Cerebellar nuclear complex (tissue), 1 donor: ENCODE measurements around the gene DDX19B.
"Not testable (repeated sequence)": the region's sequence is repeated elsewhere in the genome, so short reads cannot be mapped to it uniquely, and the experiment has no call there.

ENCODE experiments used
- DNase-seq, 2 experiments: peaks; one replicate each; lab custom pipeline; 2025; lab: John Stamatoyannopoulos, UW

The DDX19B gene

DNA sequence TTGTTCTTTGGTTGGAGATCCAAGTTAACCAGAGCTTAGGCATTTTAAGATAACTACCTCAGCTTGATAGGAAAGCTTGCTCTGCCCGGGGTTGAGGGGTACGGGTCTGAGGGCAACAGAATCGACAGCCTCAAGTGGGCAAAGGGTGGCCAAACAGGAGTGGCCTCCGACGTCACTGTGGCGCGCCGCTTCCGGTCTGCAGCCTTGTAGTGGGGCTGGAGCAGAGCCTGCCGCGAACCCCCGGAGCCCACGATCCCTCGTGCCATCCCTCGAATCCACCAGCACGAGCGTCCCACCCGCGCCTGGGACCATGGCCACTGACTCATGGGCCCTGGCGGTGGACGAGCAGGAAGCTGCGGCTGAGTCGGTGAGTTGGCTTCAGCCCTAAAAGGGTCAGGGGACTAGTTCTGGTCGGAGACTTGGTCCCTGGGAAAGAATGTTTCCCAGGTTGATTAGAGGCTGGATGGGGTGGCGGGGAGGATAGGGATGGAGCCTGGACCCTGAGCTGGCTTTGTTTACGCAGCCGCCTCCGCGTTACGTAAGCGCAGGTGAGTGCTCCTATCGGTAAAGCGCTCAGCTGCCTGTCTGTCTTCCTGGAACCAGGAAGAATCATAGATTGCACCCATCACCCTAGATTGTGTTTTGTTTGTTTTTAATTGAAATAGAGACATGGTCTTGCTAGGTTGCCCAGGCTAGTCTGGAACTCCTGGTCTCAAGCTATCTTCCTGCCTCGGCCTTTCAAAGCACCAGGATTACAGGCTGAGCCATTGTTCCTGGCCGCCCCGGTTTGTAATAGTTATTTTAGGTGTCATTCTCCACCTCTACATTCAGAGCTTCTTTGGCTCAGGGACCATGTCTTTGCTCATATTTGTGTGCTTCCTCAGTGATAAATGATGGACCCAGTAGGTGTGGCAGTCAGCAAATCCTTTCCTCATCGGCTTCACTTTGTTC is at the start of gene DDX19B:
DDX19B (plus strand) TSS at position 199 of the 951 bp plus-strand sequence; CDS start at position 311, 112 bp downstream.
- peak; percentile 51 to 52 for DNase-seq

DNA sequence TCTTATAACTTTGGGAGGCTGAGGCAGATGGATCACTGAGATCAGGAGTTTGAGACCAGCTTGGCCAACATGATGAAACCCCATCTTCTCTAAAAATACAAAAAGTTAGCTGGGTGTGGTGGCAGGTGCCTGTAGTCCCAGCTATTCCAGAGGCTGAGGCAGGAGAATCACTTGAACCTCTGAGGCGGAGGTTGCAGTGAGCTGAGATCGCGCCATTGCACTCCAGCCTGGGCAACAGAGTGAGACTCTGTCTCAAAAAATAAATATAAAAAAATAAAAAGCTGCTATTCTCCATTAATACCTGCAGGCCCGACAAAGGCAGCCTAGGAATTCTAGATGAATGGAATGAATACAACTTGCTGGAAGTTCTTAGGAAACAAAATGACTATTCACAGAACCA is 49.3 kb upstream of the DDX19B start:
- not testable (repeated sequence) for DNase-seq

DNA sequence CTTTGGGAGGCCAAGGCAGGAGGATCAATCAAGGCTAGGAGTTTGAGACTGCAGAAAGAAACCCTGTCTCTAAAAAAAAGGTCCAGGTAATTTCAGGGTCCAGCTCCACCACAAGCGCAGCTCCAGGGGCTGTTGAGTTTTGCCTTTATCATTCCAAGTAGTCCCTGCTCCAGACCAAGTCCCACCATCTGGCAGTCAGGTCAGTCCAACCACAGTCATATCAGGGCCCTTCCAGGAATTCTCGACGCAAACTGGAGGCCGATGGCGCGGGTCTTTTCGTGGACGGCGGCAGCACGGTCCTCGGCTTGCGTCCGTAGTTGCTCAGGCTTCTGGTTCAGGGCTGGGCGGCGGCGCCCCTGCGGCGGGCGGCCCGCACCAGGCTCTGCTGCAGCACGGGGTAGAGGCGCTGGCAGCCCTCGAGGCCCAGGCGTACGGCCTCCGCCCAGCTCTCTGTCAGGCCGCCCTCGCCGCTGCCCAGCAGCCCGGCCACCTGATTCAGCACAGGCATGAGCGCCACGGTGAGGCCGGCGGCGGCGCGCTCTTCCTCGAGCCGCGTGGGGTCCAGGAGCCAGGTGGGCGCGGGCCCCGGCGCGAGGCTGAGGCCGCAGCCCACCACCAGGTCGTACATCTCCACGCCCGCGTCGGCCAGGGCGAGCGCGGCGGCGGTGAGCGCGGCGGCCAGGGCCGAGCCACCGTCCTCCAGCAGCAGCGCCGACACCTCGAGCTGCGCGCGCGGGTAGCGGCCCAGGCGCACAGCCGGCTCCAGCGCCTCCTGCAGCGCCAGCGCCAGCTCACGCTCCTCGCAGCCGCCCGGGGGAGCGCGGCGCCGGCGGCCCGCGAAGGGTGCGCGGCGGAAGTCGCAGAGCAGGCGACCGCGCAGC is 48.0 kb upstream of the DDX19B start:
- no peak for DNase-seq

DNA sequence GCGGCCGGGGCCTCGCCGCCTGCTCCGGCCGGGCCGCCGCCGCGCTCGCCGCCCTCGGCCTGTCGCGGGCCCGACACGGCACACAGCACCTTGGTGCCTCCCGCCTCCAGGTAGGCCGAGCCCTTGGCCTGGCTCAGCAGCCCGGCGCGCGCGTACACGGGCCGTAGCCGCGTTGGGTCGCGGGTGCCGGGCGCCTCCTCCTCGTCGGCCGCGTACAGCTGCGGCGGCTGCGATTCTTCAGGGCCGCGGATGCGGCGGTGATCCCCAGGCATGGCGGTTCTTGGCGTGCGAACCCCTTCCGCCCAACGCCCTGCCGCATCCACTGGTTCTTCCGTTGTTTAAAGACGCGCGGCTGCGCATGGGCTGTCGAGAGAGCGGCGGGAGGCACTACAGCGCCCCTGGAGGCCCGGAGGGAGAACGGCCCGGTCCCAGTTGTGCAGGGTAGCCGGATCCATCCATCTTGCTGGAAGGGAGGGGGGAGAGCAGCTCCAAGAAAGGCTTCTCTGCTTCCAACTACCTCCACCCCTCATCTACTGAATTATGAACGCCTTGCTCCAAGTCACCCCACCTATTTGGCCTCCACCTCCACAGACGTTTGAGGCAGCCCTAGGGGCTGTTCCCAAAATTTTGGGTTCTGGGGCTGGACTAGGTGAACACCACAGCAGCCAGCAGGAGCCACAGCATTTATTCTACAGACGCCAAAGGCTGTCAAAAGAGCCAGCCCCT is 47.2 kb upstream of the DDX19B start, which contains the start of gene EXOSC6:
EXOSC6 (minus strand) TSS at position 312 of the 726 bp plus-strand sequence; CDS start at position 272, 40 bp downstream.
- peak in 1 of 2 experiments; percentile 72 for DNase-seq

DNA sequence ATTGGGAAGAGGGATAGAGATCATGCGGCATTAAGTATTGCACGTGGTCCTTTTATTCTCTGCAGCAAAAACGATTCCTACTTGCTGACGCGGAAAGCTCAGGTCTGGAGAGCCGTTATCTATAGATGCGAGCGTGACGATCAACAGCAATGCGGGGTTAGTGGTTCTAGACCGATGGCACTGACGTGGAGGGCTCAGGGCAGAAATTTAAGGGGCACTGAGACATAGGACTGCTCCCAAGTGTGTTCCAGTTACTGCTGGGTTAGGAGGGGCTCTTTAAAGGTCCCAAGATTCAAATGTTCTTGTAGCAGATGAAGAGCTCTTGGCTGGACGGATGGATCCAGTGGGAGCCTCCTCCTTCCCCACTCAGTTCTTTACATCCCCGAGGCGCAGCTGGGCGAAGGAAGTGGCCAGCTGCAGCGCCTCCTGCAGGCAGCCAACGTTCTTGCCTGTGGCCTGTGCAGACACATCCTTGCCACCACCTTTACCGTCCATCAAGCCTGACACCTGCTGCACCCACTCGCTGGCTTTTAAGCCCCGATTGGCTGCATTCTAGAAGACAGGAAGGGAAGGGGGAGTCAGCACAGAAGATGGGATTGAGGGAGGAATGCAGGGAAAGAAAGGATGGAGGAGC is 46.5 kb upstream of the DDX19B start:
- no peak for DNase-seq

DNA sequence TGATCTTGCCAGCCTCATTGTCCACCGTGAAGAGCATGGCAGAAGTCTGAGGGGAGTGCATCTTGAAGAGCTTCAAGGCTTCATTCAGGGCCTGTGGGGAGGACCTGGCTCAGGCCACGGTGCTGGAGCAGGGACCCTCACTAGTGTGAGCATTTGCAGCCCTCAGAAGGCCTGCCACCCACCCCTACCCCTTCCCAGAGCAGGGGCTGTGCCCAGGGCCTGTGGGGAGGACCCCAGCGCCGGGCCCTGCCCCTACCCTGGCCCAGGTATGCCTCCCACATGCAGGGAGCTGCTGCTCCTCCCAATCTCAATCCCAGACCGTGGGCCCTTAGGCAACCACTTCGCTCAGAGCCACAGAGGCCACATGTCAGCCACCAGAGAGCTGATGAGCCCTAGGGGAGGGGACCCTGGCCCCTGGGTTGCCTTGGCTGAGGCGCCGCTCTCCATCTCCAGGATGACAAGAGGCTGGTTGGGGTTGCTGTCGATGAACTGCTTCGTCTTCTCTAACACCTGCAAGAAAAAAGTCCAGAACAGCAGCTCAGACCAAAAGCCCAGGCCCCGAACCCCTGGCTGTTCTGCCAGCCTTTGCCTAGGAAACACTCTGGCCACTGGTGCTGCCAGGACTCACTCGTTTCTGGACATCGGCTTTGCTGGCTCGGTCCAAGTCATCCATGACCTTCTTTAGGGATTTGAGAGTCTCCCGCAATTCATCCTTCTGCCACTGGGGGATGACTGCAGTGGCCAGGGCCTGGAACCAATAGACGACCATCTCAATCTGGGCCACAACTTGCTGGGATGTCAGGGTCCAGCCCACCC is 45.5 kb upstream of the DDX19B start:
- no peak for DNase-seq

DNA sequence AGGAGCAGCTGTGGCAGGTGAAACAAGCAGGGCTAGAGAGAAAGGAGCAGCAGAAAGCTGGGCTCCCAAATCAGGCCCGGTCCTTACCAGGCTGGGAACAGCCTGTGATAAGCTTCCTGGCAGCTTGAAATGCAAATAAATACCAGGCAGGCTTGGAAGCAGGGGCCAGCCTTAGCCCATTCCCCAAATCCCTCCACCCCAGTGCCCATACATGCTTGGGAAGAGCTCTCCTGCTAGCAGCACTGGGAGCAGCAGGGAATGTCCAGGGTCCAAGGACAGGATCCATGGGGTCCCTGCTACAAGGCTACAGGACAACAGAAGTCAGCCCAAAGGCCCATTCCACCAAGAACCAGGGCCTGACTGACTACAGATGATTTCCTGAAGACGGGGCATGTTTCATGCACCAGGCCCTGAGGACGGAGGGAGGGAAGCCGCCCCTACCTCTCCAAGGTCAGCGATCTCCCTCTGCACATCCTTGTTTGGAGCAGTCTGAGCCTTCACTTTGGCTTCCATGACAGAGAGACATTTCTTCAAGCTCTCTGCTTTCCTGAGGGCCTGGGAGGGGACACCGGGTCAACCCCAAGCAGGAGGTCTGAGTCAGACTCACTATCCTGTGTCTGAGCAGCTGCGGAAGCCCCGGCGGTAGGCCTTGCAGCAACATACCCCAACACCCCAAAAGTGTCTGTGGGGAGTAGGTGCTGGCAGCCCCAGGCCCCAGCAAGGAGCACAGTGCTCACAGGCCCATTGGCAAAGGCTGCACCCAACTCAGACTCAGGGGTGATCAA is 44.6 kb upstream of the DDX19B start:
- no peak for DNase-seq

DNA sequence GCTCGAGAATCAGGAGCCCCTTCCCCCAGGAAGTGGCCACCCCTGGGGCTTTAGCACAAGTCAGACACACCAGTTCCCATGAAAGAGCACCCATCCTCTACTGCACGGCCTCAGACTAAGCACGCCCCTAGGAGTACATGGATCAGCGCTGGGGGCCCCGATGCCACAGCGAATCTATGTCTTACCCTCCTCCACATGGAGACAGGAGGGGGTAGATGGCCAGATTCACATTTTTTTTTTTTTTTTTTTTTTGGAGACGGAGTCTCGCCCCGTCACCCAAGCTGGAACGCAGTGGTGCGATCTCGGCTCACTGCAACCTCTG is 44.1 kb upstream of the DDX19B start:
- no peak for DNase-seq

DNA sequence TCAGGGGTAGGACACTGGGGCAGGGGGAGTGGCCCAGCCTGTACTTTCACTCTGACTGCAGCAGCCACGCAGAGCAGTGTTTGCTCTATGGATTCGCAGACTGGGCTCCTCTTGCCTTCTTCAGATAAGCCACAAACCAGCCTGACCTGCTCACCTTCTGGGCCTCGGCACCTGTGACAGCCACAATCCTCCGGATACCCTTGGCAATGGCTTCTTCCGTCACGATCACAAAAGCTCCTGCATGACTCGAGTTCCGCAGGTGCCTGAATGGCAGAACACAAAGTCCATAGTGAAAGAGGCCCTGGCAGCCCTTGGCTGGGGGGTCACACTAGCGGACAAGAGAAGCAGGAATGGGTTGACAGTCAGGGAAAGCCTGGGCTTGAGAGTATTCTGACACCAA is 43.4 kb upstream of the DDX19B start:
- no peak for DNase-seq

DNA sequence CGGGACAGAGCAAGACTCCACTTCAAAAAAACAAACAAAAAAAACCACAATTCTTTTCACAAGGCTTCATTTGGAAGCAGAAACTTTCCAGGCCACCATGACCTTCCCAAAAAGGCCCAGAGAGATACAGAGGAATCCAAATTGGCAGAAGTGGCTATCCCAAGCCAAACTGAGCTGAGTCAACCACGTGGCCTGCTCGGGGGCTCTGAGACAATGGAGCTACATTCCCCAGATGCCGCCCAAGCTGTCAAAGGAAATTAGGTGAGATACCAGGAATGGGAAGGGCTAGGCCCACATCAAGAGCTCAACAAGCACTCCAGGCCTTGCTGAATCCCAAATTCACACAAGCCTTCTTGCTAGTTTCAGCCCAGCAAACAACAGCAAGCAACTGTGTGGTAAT is 41.6 kb upstream of the DDX19B start:
- no peak for DNase-seq

DNA sequence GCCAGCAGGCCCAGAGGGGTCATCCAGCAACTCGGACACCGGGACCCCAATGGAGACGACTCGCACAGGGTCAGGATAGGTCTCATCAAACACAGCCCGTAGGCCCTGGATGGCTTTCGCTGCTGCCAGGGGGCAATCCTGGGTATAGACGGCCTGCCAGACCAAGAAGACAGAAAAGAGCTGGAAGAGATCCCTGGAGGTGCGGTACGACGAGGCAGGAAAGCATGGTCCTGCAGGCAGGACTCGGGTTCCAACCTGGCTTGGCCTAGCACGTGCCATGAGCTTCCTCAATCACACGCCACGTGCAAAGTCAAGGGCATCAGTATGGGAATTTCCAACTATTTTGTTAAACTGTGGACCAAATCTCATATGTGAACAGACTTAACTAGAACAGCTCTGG is 40.9 kb upstream of the DDX19B start:
- DNase-seq = no peak

DNA sequence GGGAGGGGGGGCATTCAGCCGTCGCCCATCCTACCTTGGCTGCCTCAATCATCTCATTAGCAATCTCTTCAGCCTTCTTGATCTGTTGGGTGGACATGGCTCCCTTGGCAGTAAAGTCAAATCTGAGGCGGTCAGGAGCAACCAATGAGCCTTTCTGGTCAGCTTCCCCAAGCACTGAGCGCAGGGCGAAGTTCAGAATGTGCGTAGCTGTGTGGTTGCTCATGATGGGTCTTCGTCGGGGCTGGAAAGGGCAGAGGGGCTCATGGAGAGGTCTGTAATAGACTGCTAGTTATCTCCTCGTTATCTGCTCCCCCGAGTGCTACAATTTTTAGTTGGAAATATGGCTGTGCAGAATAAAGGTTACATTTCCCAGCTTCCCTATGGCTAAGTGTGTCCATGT is 40.0 kb upstream of the DDX19B start:
- DNase-seq = no peak

DNA sequence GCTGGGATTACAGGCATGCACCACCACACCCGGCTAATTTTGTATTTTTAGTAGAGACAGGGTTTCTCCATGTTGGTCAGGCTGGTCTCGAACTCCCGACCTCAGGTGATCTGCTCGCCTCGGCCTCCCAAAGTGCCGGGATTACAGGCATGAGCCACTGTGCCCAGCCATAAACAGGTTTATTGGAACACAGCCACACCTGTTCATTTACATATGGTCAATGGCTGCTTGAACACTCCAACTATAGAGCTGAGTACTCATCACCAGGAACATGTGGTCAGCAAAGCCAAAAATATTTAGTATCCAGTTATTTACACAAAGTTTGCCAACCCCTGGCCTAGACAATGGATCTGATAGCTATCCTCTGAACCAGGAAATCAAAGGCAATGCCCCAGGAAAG is 39.1 kb upstream of the DDX19B start:
- not testable (repeated sequence) for DNase-seq

DNA sequence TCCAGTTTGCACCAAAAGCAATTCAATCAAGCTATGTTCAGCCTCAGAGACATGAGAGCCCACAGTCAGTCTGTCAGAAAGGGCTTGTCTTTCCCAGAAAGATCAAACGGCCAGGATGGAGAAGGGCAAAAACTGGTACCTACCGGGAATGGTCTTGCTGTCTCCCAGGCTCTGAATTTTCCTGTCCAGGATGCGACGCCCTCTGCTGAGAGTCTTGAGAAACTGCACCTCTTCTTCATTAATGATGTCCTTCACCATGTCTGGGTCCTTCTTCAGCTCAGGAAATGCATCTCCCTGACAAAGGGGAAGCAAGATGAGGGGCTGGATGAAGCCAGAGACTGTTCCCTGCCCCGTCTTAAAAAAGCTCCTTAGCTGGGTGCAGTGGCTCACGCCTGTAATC is 31.5 kb upstream of the DDX19B start:
- no peak for DNase-seq

DNA sequence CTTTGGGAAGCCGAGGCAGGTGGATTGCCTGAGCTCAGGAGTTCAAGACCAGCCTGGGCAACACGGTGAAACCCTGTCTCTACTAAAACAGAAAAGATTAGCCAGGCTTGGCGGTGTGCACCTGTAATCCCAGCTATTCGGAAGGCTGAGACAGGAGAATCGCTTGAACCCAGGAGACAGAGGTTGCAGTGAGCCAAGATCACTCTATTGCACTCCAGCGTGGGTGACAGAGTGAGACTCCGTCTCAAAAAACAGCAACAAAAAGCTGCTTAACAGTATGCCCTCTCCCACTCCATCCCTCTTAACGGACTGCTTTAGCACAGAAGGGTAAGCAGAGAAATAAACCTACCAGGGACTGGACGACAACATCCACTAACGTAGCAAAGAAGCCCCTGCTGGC is 31.1 kb upstream of the DDX19B start:
- DNase-seq = not testable (repeated sequence)

DNA sequence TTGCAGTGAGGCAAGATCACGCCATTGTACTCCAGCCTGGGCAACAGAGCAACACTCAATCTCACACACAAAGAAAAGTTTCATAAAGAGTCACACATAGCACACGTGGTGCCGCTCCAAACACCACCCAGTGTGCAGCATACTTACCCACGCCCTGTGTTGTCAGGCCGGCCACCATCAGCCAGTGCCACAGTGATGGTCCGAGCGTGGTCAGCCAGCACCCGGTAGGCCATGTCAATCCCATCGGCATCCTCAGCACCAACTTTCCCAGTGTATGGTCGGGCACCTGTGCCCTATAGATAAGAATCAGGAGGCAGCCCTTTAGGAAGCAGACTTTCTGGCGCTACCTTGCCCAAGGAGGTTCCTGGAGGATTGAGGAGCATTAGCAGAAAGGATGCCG is 29.5 kb upstream of the DDX19B start:
- DNase-seq = no peak

DNA sequence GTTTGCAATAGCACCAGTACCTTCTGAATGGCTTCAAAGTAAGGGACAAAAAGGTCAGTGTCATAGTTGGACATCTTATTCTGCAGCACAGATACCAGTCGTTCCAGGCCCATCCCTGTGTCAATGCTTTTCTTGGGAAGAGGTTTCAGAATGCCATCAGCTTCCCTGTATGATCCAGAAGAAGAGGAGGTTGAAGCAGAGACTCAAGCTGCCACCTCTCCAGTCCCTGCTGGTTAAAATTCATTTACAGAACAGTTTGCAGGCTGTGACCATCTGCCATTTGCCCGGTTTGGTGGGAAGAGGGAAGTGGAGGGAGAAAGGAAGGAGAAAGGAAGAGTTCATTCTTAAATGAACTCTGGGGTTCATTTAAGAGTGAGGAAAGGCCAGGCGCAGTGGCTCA is 28.8 kb upstream of the DDX19B start:
- DNase-seq = no peak

DNA sequence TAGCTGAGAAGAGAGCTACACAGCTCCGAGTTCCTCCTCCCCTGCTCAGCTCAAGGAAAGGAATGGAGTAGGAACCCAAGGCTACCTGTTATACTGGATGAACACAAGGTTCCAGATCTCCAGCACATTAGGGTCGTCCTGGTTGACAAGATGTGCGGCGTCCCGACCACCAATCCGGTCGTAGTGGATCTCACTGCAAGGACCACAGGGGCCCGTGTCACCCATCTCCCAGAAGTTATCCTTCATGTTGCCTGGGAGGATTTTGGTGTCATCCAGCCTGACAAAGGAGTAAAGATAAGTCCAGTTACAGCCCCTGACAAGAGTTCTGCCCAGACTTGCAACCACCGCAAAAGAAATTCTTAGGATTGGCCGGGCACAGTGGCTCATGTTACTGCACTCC is 27.3 kb upstream of the DDX19B start:
- no peak for DNase-seq

DNA sequence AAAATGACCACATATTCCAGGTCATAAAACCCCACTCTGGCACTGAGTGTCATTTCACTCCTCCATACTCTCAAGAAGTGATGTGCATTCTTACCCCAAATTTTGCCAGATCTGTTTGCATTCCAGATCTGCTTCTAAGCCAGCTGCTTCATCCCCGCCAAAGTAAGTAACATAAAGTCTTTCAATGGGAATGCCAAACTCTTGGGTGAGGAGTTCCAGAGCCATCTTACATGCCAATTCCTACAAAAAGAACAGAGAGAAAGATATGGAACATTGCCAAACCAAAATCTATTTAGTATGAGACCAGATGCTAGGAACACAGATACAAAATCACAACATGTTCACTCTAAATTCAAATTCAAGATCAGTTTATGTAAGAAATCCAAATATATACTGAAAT is 22.6 kb upstream of the DDX19B start:
- DNase-seq = no peak
